H9 (cell line): ENCODE data around the gene CLEC20A. TPM values are rescaled to one million over a fixed set of nuclear protein-coding genes. Genes with fewer than 3 reads are reported as not detected.

Source experiments
- DNase-seq: peaks from one replicate; pipeline ENCODE4 v3.0.0-alpha.2; 2017
- H2AFZ ChIP-seq: one replicate; pipeline ENCODE4 v1.6.1; 2013; ENCODE audit warnings: mild to moderate bottlenecking, low read length, control low read depth, moderate library complexity
- H2AK5ac ChIP-seq: 2 replicates; pipeline ENCODE4 v1.6.1; 2013; ENCODE audit warnings: low read length, control low read depth, mixed read lengths; ENCODE audit not compliant: insufficient read length
- H2BK120ac ChIP-seq: one replicate; pipeline ENCODE4 v1.6.1; 2013; ENCODE audit warnings: low read depth, mild to moderate bottlenecking, low read length, control low read depth, inconsistent platforms; ENCODE audit not compliant: poor library complexity, severe bottlenecking
- H2BK12ac ChIP-seq: 2 replicates; pipeline ENCODE4 v1.6.1; 2013; ENCODE audit warnings: low read length, control low read depth, mixed read lengths, low read depth; ENCODE audit not compliant: insufficient read length
- H2BK15ac ChIP-seq: 2 replicates; pipeline ENCODE4 v1.6.1; 2013; ENCODE audit warnings: low read depth, low read length, control low read depth
- H2BK20ac ChIP-seq: one replicate; pipeline ENCODE4 v1.6.1; 2013; ENCODE audit warnings: low read depth, mild to moderate bottlenecking, low read length, control low read depth, inconsistent platforms; ENCODE audit not compliant: poor library complexity, severe bottlenecking
- H2BK5ac ChIP-seq: 2 replicates; pipeline ENCODE4 v1.6.1; 2013; ENCODE audit warnings: low read length, control low read depth, mixed read lengths; ENCODE audit not compliant: insufficient read length
- H3K14ac ChIP-seq: 2 replicates; pipeline ENCODE4 v1.6.1; 2013; ENCODE audit warnings: low read length, control low read depth; ENCODE audit not compliant: insufficient read depth
- H3K18ac ChIP-seq: 2 replicates; pipeline ENCODE4 v1.6.1; 2013; ENCODE audit warnings: low read depth, mild to moderate bottlenecking, mixed read lengths, low read length, control low read depth; ENCODE audit not compliant: insufficient read length
- H3K23ac ChIP-seq: 2 replicates; pipeline ENCODE4 v1.6.1; 2013; ENCODE audit warnings: low read length, control low read depth, mixed read lengths, low read depth; ENCODE audit not compliant: insufficient read length
- H3K23me2 ChIP-seq: 2 replicates; pipeline ENCODE4 v1.6.1; 2013; ENCODE audit warnings: low read depth, mild to moderate bottlenecking, mixed read lengths, low read length, control low read depth; ENCODE audit not compliant: insufficient read length, poor library complexity, severe bottlenecking
- H3K27ac ChIP-seq: 2 replicates; pipeline ENCODE4 v1.5.1; 2013; ENCODE audit warnings: low read length, control low read depth, mixed read lengths, low read depth; ENCODE audit not compliant: insufficient read length
- H3K27me3 ChIP-seq: 2 replicates; pipeline ENCODE4 v1.6.1; 2013; ENCODE audit warnings: low read length, control low read depth, inconsistent platforms; ENCODE audit not compliant: insufficient read depth
- H3K4ac ChIP-seq: 2 replicates; pipeline ENCODE4 v1.6.1; 2013; ENCODE audit warnings: low read depth, mild to moderate bottlenecking, control low read depth, inconsistent platforms, low read length, moderate library complexity
- H3K4me1 ChIP-seq: 2 replicates; pipeline ENCODE4 v1.6.1; 2013; ENCODE audit warnings: low read length, control low read depth, inconsistent platforms; ENCODE audit not compliant: insufficient read depth
- H3K4me2 ChIP-seq: 2 replicates; pipeline ENCODE4 v1.6.1; 2013; ENCODE audit warnings: low read length, control low read depth, mixed read lengths; ENCODE audit not compliant: insufficient read length, insufficient read depth
- H3K56ac ChIP-seq: 2 replicates; pipeline ENCODE4 v1.6.1; 2013; ENCODE audit warnings: low read depth, mild to moderate bottlenecking, mixed read lengths, low read length, control low read depth; ENCODE audit not compliant: insufficient read length
- H3K79me1 ChIP-seq: 2 replicates; pipeline ENCODE4 v1.6.1; 2013; ENCODE audit warnings: low read depth, mild to moderate bottlenecking, moderate library complexity, low read length, control low read depth, inconsistent platforms; ENCODE audit not compliant: insufficient read depth, poor library complexity, severe bottlenecking
- H3K79me2 ChIP-seq: 2 replicates; pipeline ENCODE4 v1.6.1; 2013; ENCODE audit warnings: low read length, control low read depth, inconsistent platforms; ENCODE audit not compliant: insufficient read depth
- H3K9ac ChIP-seq: 2 replicates; pipeline ENCODE4 v1.6.1; 2013; ENCODE audit warnings: low read length, control low read depth, mixed read lengths; ENCODE audit not compliant: insufficient read length; ENCODE audit errors: extremely low read depth
- H3K9me3 ChIP-seq: one replicate; pipeline ENCODE4 v1.6.1; 2013; ENCODE audit warnings: low read depth, low read length, inconsistent platforms; ENCODE audit not compliant: control insufficient read depth
- H3T11ph ChIP-seq: one replicate; pipeline ENCODE4 v1.6.1; 2013; ENCODE audit warnings: mild to moderate bottlenecking, low read length, control low read depth, inconsistent platforms
- H4K20me1 ChIP-seq: one replicate; pipeline ENCODE4 v1.6.1; 2013; ENCODE audit not compliant: control insufficient read depth, insufficient read length, insufficient read depth
- H4K5ac ChIP-seq: 2 replicates; pipeline ENCODE4 v1.6.1; 2013; ENCODE audit warnings: low read depth, mild to moderate bottlenecking, mixed read lengths, low read length, control low read depth; ENCODE audit not compliant: insufficient read length
- H4K8ac ChIP-seq: replicated peaks from 2 replicates; pipeline ENCODE4 v1.6.1; 2013; ENCODE audit warnings: low read length, control low read depth, mixed read lengths, low read depth; ENCODE audit not compliant: insufficient read length
- H4K91ac ChIP-seq: 2 replicates; pipeline ENCODE4 v1.6.1; 2013; ENCODE audit warnings: low read depth, mild to moderate bottlenecking, moderate library complexity, mixed read lengths, low read length, control low read depth; ENCODE audit not compliant: insufficient read length
- H3K27ac Mint-ChIP-seq, 3 experiments: 2 replicates in 2 of 3; 3 replicates in 1 of 3; pipeline ENCODE4 v1.8.0; 2020 to 2021; ENCODE audit warnings: mixed read lengths in 3 of 3, mild to moderate bottlenecking in 1 of 3, moderate library complexity in 1 of 3
- H3K27me3 Mint-ChIP-seq: 2 replicates; pipeline ENCODE4 v1.8.0; 2021; ENCODE audit warnings: low read depth, mild to moderate bottlenecking, moderate library complexity, mixed read lengths
- H3K36me3 Mint-ChIP-seq, 3 experiments: 2 replicates in 2 of 3; 3 replicates in 1 of 3; pipeline ENCODE4 v1.8.0; 2020 to 2021; ENCODE audit warnings: low read depth in 3 of 3, mixed read lengths in 3 of 3; ENCODE audit not compliant: insufficient read depth in 1 of 3
- H3K4me1 Mint-ChIP-seq, 2 experiments: 2 replicates each; pipeline ENCODE4 v1.8.0; 2020; ENCODE audit warnings: mixed read lengths in 2 of 2
- H3K4me3 Mint-ChIP-seq, 2 experiments: 2 replicates in 1 of 2; 3 replicates in 1 of 2; pipeline ENCODE4 v1.8.0; 2020 to 2021; ENCODE audit warnings: mild to moderate bottlenecking in 2 of 2, mixed read lengths in 2 of 2, moderate library complexity in 1 of 2
- H3K9me3 Mint-ChIP-seq, 2 experiments: 2 replicates in 1 of 2; 3 replicates in 1 of 2; pipeline ENCODE4 v1.8.0; 2020; ENCODE audit warnings: mild to moderate bottlenecking in 2 of 2, mixed read lengths in 2 of 2, moderate library complexity in 1 of 2
- CTCF ChIP-seq: fragments of 200-600 bp; sonication (generic); conservative IDR thresholded peaks from 3 replicates; pipeline ENCODE4 v1.8.0; 2021; ENCODE audit warnings: antibody characterized with exemption, mild to moderate bottlenecking
- WGBS: extraction: QIAGEN DNeasy Blood & Tissue Kit; methylation state at CpG from one replicate; pipeline ENCODE4 v1.1.7; 2013; ENCODE audit warnings: missing lambda C conversion rate, low lambda C conversion rate, mixed read lengths; ENCODE audit not compliant: insufficient read length; ENCODE audit errors: extremely low coverage; 5-methylcytosine and 5-hydroxymethylcytosine counted together
- total RNA-seq: library from RNA; stranded (reverse); gene quantifications from 2 replicates; pipeline ENCODE4 v1.2.1, GENCODE V29; 2021

CLEC20A gene
- total RNA-seq, 1 experiment from 2014 or later, result not detected

DNA sequence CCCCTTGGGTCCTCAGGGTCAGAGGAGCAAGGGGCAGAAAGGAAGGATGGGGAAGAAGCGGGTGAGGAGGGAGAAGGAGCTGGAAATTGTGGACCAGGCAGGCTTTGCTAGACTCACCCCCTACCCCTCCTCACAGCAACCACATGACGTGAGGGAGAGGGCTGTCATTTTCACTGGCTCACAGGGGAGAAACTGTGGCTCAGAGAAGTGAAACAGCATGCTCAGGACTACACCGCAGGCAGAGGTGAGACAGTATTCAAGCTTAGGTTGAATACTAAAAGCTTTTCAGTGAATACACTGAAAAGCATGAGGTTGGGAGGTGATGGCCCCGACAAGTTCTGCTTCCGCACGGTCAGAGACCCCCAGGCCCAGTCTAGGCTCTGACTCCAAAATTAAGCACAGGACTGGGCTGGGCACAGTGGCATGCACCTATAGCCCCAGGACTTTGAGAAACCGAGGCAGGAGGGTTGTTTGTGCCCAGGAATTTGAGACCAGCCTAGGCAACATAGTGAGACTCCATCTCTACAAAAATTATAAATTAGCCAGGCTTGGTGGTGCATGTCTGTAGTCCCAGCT is 1.2 kb upstream of the CLEC20A start:
- H2AK5ac ChIP-seq, result no peak overlapping the region
- H3T11ph ChIP-seq, result no peak overlapping the region
- H2BK20ac ChIP-seq, result no peak overlapping the region
- no peak overlapping the region for H4K5ac ChIP-seq
- H3K9me3 ChIP-seq, result no peaks in the 10 kb centered on the region
- H2AFZ ChIP-seq, result no peak overlapping the region
- H2BK120ac ChIP-seq, result no peak overlapping the region
- no peak overlapping the region for H2BK12ac ChIP-seq
- H2BK5ac ChIP-seq, result no peak overlapping the region
- no peak overlapping the region for H3K14ac ChIP-seq
- no peak overlapping the region for H3K4ac ChIP-seq
- Mint-ChIP-seq H3K27me3 (peaks cover 3% of the 10 kb centered on the region), H3K27ac (peak overlapping the region in 1 of 3 experiments; percentile 52; a peak in 1 of 7 replicates), H3K36me3 (no peaks in the 10 kb centered on the region), H3K4me3 (no peak overlapping the region), H3K4me1 (peaks cover 13 to 22% of the 10 kb centered on the region in 2 experiments), H3K9me3 (no peaks in the 10 kb centered on the region)
- H3K18ac ChIP-seq, result no peak overlapping the region
- no peak overlapping the region for H4K91ac ChIP-seq
- H3K27me3 ChIP-seq, result no peaks in the 10 kb centered on the region
- no peaks in the 10 kb centered on the region for H3K79me1 ChIP-seq
- no peak overlapping the region for H2BK15ac ChIP-seq
- TF ChIP-seq CTCF, result no peak
- no peak overlapping the region for H4K8ac ChIP-seq
- no peak overlapping the region for H3K56ac ChIP-seq
- H3K9ac ChIP-seq, result no peak overlapping the region
- DNase-seq, result peak; percentile 9
- H3K4me2 ChIP-seq, result no peak overlapping the region
- H3K27ac ChIP-seq, result no peak overlapping the region
- H4K20me1 ChIP-seq, result no peaks in the 10 kb centered on the region
- no CpG with 5 or more reads among the region's 7 CpGs for WGBS
- H3K23ac ChIP-seq, result no peak overlapping the region
- H3K79me2 ChIP-seq, result no peaks in the 10 kb centered on the region
- H3K4me1 ChIP-seq, result no peaks in the 10 kb centered on the region; the same call in 1 of the 2 replicates
- H3K23me2 ChIP-seq, result no peaks in the 10 kb centered on the region
